Adrenal gland (tissue), 12 donors: Measurements from ENCODE around the gene AAMDC. TPM values are rescaled to one million over a fixed set of nuclear protein-coding genes. Genes with fewer than 3 reads are reported as not detected.
"Not testable (repeated sequence)": the region's sequence is repeated elsewhere in the genome, so short reads cannot be mapped to it uniquely, and the experiment has no call there.

Experiments
- DNase-seq, 7 donors: peaks; one replicate each; pipeline ENCODE4 v3.0.0-alpha.2; 2019 to 2020
- H3K27ac ChIP-seq, 5 donors: fragments of 200-600 bp; sonication (generic) in 4 of 5; 1 replicate in 3 of 5; 2 replicates in 2 of 5; pipeline versions ENCODE4 v1.5.1 to v1.8.0; 2016 to 2020; ENCODE audit warnings: mild to moderate bottlenecking in 1 of 5
- H3K27me3 ChIP-seq: fragments of 200-600 bp; 2 replicates; pipeline ENCODE4 v1.8.0; 2021
- H3K36me3 ChIP-seq, 2 donors: fragments of 200-600 bp; replicated peaks in 1 of 2; 1 replicate in 1 of 2; 2 replicates in 1 of 2; pipeline versions ENCODE4 v1.5.1 to v1.8.0; 2018 to 2022
- H3K4me1 ChIP-seq, 2 donors: fragments of 200-600 bp; replicated peaks in 1 of 2; 1 replicate in 1 of 2; 2 replicates in 1 of 2; pipeline versions ENCODE4 v1.5.1 to v1.8.0; 2018 to 2021
- H3K4me3 ChIP-seq, 4 donors: fragments of 200-600 bp; sonication (generic) in 3 of 4; one replicate each; pipeline ENCODE4 v1.5.1; 2016 to 2018
- H3K9me3 ChIP-seq, 3 donors: fragments of 200-600 bp; sonication (generic) in 1 of 3; replicated peaks in 1 of 3; 1 replicate in 2 of 3; 2 replicates in 1 of 3; pipeline versions ENCODE4 v1.5.1 to v1.8.0; 2016 to 2021
- POLR2A ChIP-seq, 2 donors: fragments of 450-650 bp; IDR thresholded peaks; one replicate each; pipeline ENCODE4 v1.6.1; 2017; ENCODE audit warnings: antibody characterized with exemption in 2 of 2, mild to moderate bottlenecking in 2 of 2, moderate library complexity in 1 of 2
- WGBS, 4 donors: extraction: QIAGEN DNeasy Blood & Tissue Kit in 2 of 4; methylation state at CpG; one replicate each; pipeline versions ENCODE4 v1.1.5 to v1.1.7; 2013 to 2017; 5-methylcytosine and 5-hydroxymethylcytosine counted together
- intact Hi-C, 2 donors: fragments of 100-400 bp; cut with DNase I; formaldehyde crosslinking; loops; one replicate each; pipeline versions ENCODE4 v1.14.1 to v1.15.0; 2022 to 2023
- polyA plus RNA-seq, 3 donors: library from polyadenylated mRNA; stranded (reverse); fragments of 200-250 nt in 2 of 3; fragments of 350-450 nt in 1 of 3; fragmentation: Illumina TruSeq in 1 of 3; extraction: RNeasy Lipid Tissue Mini Kit (QIAGEN cat#74804) in 1 of 3; gene quantifications; one replicate each; pipeline ENCODE4 v1.2.3, GENCODE V29; 2013 to 2014
- total RNA-seq, 9 donors: library from RNA; depleted of rRNA in 4 of 9; stranded (reverse); fragments of >200 nt in 4 of 9; fragments of 120-200 nt in 1 of 9; fragmentation: NEBNext Ultra II Directional in 1 of 9; extraction: Animal tissue kit (Norgen Biotek cat#: 25700) in 1 of 9; gene quantifications; one replicate each; pipeline versions ENCODE4 v1.1.0 to v1.2.4, GENCODE V29; 2013 to 2023
- TF ChIP-seq, protein P1 (sequence below), 6 experiments: fragments of 450-650 bp in 4 of 6; fragments of 200-600 bp in 2 of 6; sonication (generic) in 1 of 6; IDR thresholded peaks; 1 replicate in 5 of 6; 2 replicates in 1 of 6; pipeline versions ENCODE4 v1.5.1 to v1.8.0; 2016 to 2021; ENCODE audit warnings: antibody characterized with exemption in 6 of 6, mild to moderate bottlenecking in 2 of 6, moderate library complexity in 1 of 6
- donor health status: healthy with polysubstance abuse.
- donor health status: Bipolar disorder and iron deficiency.
- donor health status: DM: yes; HTN: yes; CAD: no.
- donor health status: DM: no; HTN: no; CAD: no.
- donor health status: DM: no; HTN: no; CAD: no.
- donor health status: DM: yes; HTN: yes; CAD: no.

Gene AAMDC
- total and polyA plus RNA-seq, 12 donors: 85.6 to 581 (median 148) TPM

DNA sequence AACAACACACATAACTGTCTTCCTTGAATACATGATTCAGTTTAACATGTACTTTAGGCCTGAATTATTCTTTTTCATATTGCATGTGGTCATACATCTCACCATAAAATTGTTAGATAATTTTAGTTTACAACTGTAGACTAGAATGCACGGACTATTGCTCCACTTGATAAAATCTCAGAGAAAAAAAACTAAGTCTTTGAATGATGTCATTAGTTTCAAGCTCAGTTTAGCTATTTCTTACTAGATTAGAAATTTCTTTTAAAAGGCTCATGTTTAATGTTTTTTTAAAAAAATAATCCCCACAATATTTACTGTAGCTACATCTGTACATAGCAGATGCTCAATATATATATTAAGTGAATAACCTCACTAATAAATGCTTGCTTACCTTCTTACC is 5.5 kb upstream of the AAMDC start:
- Histone ChIP-seq H3K4me1 (peaks cover 9 to 38% of the 10 kb centered on the region in 2 donors), H3K27me3 (no peaks in the 10 kb centered on the region), H3K36me3 (peaks cover 0 to 8% of the 10 kb centered on the region in 2 donors), H3K9me3 (no peaks in the 10 kb centered on the region), H3K4me3 (no peak overlapping the region), H3K27ac (no peak overlapping the region)
- 41 to 70% (median 50%) methylated on average over 1 of the region's 1 CpG for WGBS, 4 donors
- DNase-seq: no peak
- intact Hi-C loops: no loop called here
- no peak for TF ChIP-seq POLR2A (IDR thresholded peaks at IDR 0.05)
- TF ChIP-seq, protein P1, sequence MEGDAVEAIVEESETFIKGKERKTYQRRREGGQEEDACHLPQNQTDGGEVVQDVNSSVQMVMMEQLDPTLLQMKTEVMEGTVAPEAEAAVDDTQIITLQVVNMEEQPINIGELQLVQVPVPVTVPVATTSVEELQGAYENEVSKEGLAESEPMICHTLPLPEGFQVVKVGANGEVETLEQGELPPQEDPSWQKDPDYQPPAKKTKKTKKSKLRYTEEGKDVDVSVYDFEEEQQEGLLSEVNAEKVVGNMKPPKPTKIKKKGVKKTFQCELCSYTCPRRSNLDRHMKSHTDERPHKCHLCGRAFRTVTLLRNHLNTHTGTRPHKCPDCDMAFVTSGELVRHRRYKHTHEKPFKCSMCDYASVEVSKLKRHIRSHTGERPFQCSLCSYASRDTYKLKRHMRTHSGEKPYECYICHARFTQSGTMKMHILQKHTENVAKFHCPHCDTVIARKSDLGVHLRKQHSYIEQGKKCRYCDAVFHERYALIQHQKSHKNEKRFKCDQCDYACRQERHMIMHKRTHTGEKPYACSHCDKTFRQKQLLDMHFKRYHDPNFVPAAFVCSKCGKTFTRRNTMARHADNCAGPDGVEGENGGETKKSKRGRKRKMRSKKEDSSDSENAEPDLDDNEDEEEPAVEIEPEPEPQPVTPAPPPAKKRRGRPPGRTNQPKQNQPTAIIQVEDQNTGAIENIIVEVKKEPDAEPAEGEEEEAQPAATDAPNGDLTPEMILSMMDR (IDR thresholded peaks at IDR 0.05): no peak

DNA sequence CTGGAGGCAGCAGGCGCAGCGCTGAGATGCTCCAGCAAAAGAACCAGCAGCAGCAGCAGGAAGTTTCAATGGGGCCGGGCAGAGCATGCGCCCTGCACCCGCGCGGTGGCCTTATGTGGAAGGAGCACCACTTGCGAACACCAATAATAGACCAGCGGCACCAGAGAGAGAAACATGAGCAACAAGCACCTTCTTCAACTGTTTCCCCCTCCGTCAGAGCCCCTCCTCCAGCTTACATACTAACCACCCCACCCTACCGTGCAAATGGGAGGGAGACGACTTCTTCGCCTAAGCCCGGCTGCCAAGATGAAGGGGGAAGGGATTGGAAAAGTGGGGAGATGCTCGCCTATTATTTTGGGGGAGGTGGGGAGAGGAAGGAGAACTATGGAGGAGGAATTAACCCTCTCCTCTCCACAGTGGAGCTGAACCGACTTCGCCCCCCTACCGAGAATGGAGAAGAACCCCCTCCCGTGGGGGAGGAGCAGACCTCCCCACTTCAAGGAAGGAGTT is 1.5 kb upstream of the AAMDC start:
- H3K9me3 ChIP-seq: no peaks in the 10 kb centered on the region
- TF ChIP-seq, protein P1 (IDR thresholded peaks at IDR 0.05): peak in 5 of 6 experiments; percentile 24 to 60 (median 34)
- TF ChIP-seq POLR2A (IDR thresholded peaks at IDR 0.05): peak; percentile 41 to 90
- intact Hi-C loops: no loop called here
- peak overlapping the region; percentile 85 to 99 (median 90) for H3K4me3 ChIP-seq
- peak; percentile 83 to 94 (median 89) for DNase-seq
- H3K27ac ChIP-seq: peak overlapping the region; percentile 83 to 95 (median 89)
- 0 to 1% (median 0%) methylated on average over 16 to 19 of the region's 19 CpGs for WGBS, 4 donors
- H3K27me3 ChIP-seq: no peaks in the 10 kb centered on the region
- no peaks in the 10 kb centered on the region for H3K36me3 ChIP-seq
- H3K4me1 ChIP-seq: peaks cover 18 to 64% of the 10 kb centered on the region in 2 donors

DNA sequence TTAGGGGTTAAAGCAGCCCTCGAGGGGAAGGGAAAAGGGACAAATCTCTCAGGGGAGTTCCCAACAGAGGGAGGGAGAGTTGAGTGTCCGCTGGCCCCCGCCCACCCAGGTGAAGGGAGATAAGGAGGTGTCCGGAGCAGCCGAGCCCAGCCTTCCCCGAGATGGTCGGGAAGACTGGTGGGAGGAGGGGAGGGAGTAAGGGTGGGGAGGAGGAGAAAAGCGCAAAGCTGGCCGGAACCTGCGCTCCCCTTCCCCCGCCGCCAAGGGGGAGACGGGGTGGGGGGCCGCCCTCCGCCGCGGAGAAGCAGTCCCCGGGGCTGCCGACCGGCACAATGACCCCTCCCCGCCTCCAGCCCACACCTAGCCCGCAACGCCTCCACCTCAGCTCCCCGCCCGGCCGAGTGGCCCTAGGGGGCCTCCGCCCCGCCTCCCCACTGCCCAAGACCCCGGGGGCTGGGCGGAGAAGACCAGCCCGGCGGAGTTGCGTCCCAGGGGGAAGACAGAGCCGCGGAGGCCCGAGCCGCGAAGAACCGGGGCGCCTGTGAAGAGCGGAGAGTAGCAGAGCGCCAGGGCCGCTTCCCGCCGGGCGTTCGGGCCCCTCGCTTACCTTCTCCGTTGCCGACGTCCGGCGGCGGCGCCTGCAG is 901 bp upstream of the AAMDC start:
- Histone ChIP-seq H3K27me3 (no peaks in the 10 kb centered on the region), H3K4me1 (peaks cover 18 to 69% of the 10 kb centered on the region in 2 donors), H3K36me3 (no peaks in the 10 kb centered on the region), H3K4me3 (peak overlapping the region; percentile 85 to 99 (median 90)), H3K27ac (peak overlapping the region; percentile 83 to 95 (median 89)), H3K9me3 (no peaks in the 10 kb centered on the region)
- DNase-seq: peak; percentile 47 to 79 (median 61)
- 1 to 2% (median 1%) methylated on average over 7 to 55 of the region's 55 CpGs for WGBS, 4 donors
- TF ChIP-seq, protein P1 (IDR thresholded peaks at IDR 0.05): no peak
- TF ChIP-seq POLR2A (IDR thresholded peaks at IDR 0.05): no peak
- intact Hi-C loops: loop anchor here in 1 of 2 donors (10.0 kb wide), 1 partner anchor 175 kb away; the partner anchor contains the start of gene INTS4

DNA sequence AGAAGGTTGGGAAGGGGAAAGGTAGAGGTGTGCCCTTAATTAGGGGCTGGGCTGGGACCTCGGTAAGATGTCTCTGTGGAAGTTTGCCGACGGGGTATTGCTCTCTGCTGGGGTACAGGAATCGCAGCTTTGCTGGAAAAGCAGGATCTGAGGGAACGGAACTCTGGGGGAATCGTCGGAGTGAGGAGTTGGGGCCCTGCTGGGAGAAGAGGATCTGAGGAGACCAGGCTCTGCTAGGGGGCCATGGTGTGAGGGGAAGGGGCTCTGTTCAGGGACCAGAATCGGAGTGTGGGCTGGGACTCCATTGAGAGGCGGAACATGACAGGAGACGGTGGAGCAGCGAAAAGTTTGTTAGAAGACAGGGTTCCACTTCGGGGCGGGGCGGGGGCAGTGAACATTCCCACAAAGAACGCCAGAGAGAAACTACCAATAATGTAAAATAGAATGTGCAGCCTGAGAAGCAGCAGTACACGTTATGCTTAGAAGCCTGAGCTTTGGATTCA is 456 bp downstream of the AAMDC start:
- Histone ChIP-seq H3K4me3 (peak overlapping the region; percentile 45 to 99 (median 76)), H3K27me3 (no peaks in the 10 kb centered on the region), H3K27ac (peak overlapping the region; percentile 24 to 95 (median 86)), H3K9me3 (no peaks in the 10 kb centered on the region), H3K36me3 (no peaks in the 10 kb centered on the region), H3K4me1 (peaks cover 18 to 61% of the 10 kb centered on the region in 2 donors)
- WGBS, 4 donors: 0 to 1% (median 1%) methylated on average over 16 of the region's 16 CpGs
- TF ChIP-seq POLR2A (IDR thresholded peaks at IDR 0.05): no peak
- TF ChIP-seq, protein P1 (IDR thresholded peaks at IDR 0.05): no peak
- peak; percentile 44 to 64 (median 51) for DNase-seq
- intact Hi-C loops: loop anchor here in 1 of 2 donors (10.0 kb wide), 1 partner anchor 173 kb away; the partner anchor contains the start of gene INTS4

- Histone ChIP-seq H3K27ac (peak overlapping the region in 4 of 5 donors; percentile 24 to 95 (median 90)), H3K4me1 (peaks cover 18 to 53% of the 10 kb centered on the region in 2 donors), H3K4me3 (peak overlapping the region in 2 of 4 donors; percentile 94 to 99)
- not testable (repeated sequence) for H3K27me3 ChIP-seq, H3K9me3 ChIP-seq, H3K36me3 ChIP-seq
- 36 to 44% (median 40%) methylated on average over 13 of the region's 13 CpGs for WGBS, 4 donors
- intact Hi-C loops: loop anchor here in 1 of 2 donors (10.0 kb wide), 1 partner anchor 173 kb away; the partner anchor contains the start of gene INTS4
- peak; percentile 12 to 62 (median 29) for DNase-seq
These were observed 1.2 kb downstream of the AAMDC start for GRCh38 chr11:77822126-77822525.
